Type B pancreatic cell (in vitro differentiated cells): ENCODE measurements around the gene SAMD4B. TPM values are rescaled to one million over a fixed set of nuclear protein-coding genes. Genes with fewer than 3 reads are reported as not detected.
A peak's percentile ranks its signal among the peaks of the same experiment; 100 is the strongest.
"Not testable (repeated sequence)": the region's sequence is repeated elsewhere in the genome, so short reads cannot be mapped to it uniquely, and the experiment has no call there.

Experiments
- DNase-seq: peaks from one replicate; pipeline ENCODE4 v3.0.0; 2021; ENCODE audit warnings: mixed read lengths; ENCODE audit not compliant: unreplicated experiment; ENCODE audit errors: extremely low spot score
- H3K27ac Mint-ChIP-seq: 2 replicates; pipeline ENCODE4 v1.8.0; 2021; ENCODE audit warnings: mild to moderate bottlenecking, mixed read lengths
- H3K27me3 Mint-ChIP-seq: 2 replicates; pipeline ENCODE4 v1.8.0; 2021; ENCODE audit warnings: mixed read lengths
- H3K36me3 Mint-ChIP-seq: 2 replicates; pipeline ENCODE4 v1.8.0; 2021; ENCODE audit warnings: mixed read lengths
- H3K4me1 Mint-ChIP-seq: one replicate; pipeline ENCODE4 v1.8.0; 2021; ENCODE audit warnings: mixed read lengths; ENCODE audit not compliant: unreplicated experiment
- H3K4me3 Mint-ChIP-seq: 2 replicates; pipeline ENCODE4 v1.8.0; 2021; ENCODE audit warnings: mild to moderate bottlenecking, mixed read lengths
- H3K9me3 Mint-ChIP-seq: 2 replicates; pipeline ENCODE4 v1.8.0; 2021; ENCODE audit warnings: mixed read lengths
- total RNA-seq: library from RNA; stranded (reverse); gene quantifications from 2 replicates; pipeline ENCODE4 v1.2.1, GENCODE V29; 2021; ENCODE audit warnings: low replicate concordance
- TF ChIP-seq, protein P1 (sequence below): fragments of 200-600 bp; sonication (generic); conservative IDR thresholded peaks from 2 replicates; pipeline ENCODE4 v1.5.0; 2021; ENCODE audit warnings: antibody characterized with exemption, mild to moderate bottlenecking

SAMD4B gene
- total RNA-seq, 1 donor from 2014 or later, result 123 TPM

DNA sequence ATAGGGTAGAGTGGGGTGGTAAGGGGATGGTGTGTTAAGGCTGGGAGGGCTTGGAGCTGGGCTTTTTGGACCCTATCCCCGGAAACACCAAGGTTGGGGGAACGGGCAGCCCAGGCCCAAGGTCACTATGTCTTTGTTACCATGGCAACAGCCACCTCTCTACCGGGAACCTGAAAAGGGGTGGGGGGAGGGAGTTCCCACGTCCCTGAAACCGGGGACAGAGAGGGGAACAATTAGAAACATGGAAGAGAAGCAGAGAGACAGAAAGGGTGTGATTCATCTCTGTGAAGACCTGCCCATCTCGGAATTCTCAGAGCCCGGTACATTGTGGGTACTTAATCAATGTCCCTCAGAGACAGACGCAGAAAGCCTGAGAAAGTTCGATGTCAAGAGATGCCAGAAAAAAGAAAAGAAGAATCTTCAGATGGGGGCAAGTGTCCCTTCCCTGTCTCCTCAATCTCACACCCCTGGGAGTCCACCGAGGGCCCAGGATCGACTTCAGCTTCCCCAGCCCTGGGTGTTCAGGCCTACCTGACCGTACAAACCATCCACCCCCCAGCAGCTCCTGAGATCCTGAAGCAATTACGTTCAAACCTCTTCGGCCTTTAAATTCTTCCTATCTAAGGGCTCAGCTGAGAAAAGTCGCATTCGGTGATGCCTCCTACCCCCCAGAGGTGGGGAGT lies 14.7 kb upstream of the SAMD4B start:
- no peaks in the 10 kb centered on the region for H3K9me3 Mint-ChIP-seq
- no peak for DNase-seq
- peaks cover 9% of the 10 kb centered on the region for H3K27me3 Mint-ChIP-seq
- TF ChIP-seq, protein P1, sequence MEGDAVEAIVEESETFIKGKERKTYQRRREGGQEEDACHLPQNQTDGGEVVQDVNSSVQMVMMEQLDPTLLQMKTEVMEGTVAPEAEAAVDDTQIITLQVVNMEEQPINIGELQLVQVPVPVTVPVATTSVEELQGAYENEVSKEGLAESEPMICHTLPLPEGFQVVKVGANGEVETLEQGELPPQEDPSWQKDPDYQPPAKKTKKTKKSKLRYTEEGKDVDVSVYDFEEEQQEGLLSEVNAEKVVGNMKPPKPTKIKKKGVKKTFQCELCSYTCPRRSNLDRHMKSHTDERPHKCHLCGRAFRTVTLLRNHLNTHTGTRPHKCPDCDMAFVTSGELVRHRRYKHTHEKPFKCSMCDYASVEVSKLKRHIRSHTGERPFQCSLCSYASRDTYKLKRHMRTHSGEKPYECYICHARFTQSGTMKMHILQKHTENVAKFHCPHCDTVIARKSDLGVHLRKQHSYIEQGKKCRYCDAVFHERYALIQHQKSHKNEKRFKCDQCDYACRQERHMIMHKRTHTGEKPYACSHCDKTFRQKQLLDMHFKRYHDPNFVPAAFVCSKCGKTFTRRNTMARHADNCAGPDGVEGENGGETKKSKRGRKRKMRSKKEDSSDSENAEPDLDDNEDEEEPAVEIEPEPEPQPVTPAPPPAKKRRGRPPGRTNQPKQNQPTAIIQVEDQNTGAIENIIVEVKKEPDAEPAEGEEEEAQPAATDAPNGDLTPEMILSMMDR, result no peak
- H3K4me1 Mint-ChIP-seq, result peaks cover 5% of the 10 kb centered on the region
- H3K27ac Mint-ChIP-seq, result no peak overlapping the region
- H3K36me3 Mint-ChIP-seq, result no peaks in the 10 kb centered on the region
- no peak overlapping the region for H3K4me3 Mint-ChIP-seq

- peak; percentile 93 for DNase-seq
- Mint-ChIP-seq H3K4me3 (no peak overlapping the region), H3K9me3 (no peaks in the 10 kb centered on the region), H3K4me1 (peaks cover 5% of the 10 kb centered on the region), H3K36me3 (no peaks in the 10 kb centered on the region), H3K27me3 (peaks cover 6% of the 10 kb centered on the region), H3K27ac (no peak overlapping the region)
- TF ChIP-seq, protein P1, result peak; percentile 98
Observed at GRCh38 chr19:39328046-39328705, 14.0 kb upstream of the SAMD4B start.

DNA sequence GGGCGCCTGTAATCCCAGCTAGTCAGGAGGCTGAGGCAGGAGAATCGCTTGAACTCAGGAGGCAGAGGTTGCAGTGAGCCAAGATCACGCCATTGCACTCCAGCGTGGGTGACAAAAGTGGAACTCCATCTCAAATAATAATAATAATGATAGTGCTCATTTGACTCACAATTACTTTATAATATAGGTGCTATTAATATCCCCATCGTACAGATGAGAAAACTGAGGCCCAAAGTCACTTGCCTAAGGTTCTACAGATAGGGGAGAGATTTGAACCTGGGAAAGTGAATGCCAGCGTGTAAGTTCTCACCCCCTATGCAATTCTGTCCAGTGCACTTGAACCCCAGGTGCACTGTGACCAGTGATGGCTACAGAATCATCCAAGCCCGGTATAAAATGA lies 12.3 kb upstream of the SAMD4B start:
- Mint-ChIP-seq H3K36me3 (no peaks in the 10 kb centered on the region), H3K4me1 (peaks cover 5% of the 10 kb centered on the region), H3K9me3 (no peaks in the 10 kb centered on the region), H3K4me3 (no peak overlapping the region), H3K27me3 (peaks cover 6% of the 10 kb centered on the region), H3K27ac (no peak overlapping the region)
- TF ChIP-seq, protein P1, result no peak
- DNase-seq, result no peak

GRCh38 chr19:39332293-39332692 lies 9.9 kb upstream of the SAMD4B start:
- DNase-seq, result no peak
- Mint-ChIP-seq H3K36me3 (no peaks in the 10 kb centered on the region), H3K27me3 (peaks cover 12% of the 10 kb centered on the region), H3K4me1 (peaks cover 5% of the 10 kb centered on the region), H3K9me3 (no peaks in the 10 kb centered on the region), H3K4me3 (no peak overlapping the region), H3K27ac (no peak overlapping the region)
- TF ChIP-seq, protein P1, result no peak

DNA sequence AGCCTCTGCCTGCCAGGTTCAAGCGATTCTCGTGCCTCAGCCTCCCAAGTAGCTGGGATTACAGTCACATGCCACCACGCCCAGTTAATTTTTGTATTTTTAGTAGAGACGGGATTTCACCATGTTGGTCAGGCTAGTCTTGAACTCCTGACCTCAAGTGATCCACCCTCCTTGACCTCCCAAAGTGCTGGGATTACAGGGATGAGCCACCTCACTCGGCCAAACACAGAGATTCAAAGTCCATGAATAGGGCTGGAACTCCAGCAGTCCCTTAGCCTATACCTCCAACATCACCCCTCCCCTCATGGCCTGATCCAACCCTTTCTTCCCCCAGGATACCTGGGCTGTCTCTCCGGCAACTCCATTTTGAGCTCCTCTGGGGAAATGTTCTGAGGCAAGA lies 9.5 kb upstream of the SAMD4B start:
- not testable (repeated sequence) for H3K9me3 Mint-ChIP-seq, H3K4me1 Mint-ChIP-seq, DNase-seq, H3K36me3 Mint-ChIP-seq, H3K4me3 Mint-ChIP-seq, H3K27ac Mint-ChIP-seq
- H3K27me3 Mint-ChIP-seq, result peaks cover 13% of the 10 kb centered on the region

GRCh38 chr19:39333507-39333906 lies 8.7 kb upstream of the SAMD4B start:
- TF ChIP-seq, protein P1, result no peak
- H3K4me3 Mint-ChIP-seq, result no peak overlapping the region
- H3K27me3 Mint-ChIP-seq, result peaks cover 10% of the 10 kb centered on the region
- no peak for DNase-seq
- H3K9me3 Mint-ChIP-seq, result no peaks in the 10 kb centered on the region
- no peak overlapping the region for H3K27ac Mint-ChIP-seq
- H3K4me1 Mint-ChIP-seq, result no peaks in the 10 kb centered on the region
- no peaks in the 10 kb centered on the region for H3K36me3 Mint-ChIP-seq
